Subcutaneous adipose tissue (tissue), 4 donors: ENCODE data around the gene ANKK1. TPM values are rescaled to one million over a fixed set of nuclear protein-coding genes. Genes with fewer than 3 reads are reported as not detected.

Experiments
- CTCF ChIP-seq: fragments of 450-650 bp; IDR thresholded peaks from one replicate; pipeline ENCODE4 v1.5.1; 2016; ENCODE audit warnings: low read depth, mild to moderate bottlenecking, control low read depth, antibody characterized with exemption, moderate library complexity
- total RNA-seq, 4 donors: library from RNA; depleted of rRNA; stranded (reverse); fragments of >200 nt; gene quantifications; one replicate each; pipeline ENCODE4 v1.1.0, GENCODE V29; 2016

ANKK1 gene
- total RNA-seq, 4 donors from 2014 or later = 0.57 to 0.66 TPM; not detected in 2

GRCh38 chr11:113369411-113369810 is 18.2 kb upstream of the ANKK1 start:
- no peak for TF ChIP-seq CTCF

DNA sequence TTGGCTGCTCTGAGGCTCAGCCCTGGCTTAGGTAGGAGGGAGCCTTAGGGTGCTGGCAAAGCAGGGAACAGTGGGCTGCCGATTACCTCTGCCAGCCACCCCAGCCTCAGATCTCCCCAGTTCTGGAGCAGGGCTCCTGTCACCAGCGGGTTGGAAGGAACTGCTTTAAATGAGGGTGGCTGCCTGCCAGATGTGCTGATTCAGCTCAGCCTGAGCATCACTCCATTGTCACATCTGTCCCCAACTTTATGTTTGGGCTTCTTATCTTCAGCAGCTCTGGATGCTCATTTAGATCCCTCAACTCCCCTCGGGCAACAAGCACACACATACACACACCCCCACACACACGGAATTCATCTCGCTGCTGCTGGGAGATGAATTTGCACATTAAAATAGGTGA is 16.9 kb upstream of the ANKK1 start:
- TF ChIP-seq CTCF = no peak

DNA sequence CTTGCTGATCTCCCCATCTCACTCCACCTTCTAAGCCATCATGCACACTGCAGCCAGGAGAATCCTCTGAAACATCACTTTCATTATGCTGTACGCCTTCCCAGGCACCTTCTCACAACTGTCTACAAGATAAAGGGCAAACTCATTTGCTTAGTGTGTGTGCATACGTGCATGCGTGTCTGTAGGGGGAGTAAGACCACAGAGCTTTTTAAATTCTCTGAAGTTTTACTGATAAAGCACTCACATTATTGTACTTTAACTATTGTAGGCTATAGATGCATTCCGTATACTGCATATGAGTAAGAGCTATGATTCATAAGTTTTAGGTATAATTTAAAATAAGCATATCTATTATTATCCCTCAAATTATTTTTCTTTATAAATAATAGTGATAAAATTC is 15.3 kb upstream of the ANKK1 start:
- no peak for TF ChIP-seq CTCF

- TF ChIP-seq CTCF = no peak
Observed at GRCh38 chr11:113373306-113373705, 14.3 kb upstream of the ANKK1 start.

DNA sequence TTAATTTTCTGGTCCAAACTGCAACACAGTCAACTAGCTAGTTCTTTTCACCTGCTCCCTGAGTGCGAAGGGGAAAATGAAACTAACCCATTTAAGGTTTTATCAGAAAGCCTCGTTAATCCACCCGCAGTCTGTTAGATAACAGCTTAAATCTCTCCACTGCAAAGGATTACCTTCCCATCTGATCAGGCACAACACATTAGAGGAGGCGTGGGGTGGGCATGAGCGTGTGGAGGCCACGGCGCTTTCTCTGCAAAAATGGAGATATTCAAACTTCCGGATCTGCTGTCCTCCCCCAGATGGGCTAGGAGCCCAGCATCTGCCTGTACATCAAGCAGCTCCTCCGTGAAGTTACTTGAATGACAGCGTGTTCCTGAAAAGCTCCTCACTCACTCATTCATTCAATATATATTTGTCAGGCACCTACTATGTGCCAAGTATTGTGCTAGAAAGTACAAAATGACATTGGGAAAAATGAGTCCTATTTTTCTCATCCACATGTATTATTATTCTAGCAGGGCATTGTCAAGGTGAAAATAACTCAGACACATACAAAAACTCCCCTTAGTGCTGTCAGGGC is 13.5 kb upstream of the ANKK1 start:
- no peak for TF ChIP-seq CTCF

DNA sequence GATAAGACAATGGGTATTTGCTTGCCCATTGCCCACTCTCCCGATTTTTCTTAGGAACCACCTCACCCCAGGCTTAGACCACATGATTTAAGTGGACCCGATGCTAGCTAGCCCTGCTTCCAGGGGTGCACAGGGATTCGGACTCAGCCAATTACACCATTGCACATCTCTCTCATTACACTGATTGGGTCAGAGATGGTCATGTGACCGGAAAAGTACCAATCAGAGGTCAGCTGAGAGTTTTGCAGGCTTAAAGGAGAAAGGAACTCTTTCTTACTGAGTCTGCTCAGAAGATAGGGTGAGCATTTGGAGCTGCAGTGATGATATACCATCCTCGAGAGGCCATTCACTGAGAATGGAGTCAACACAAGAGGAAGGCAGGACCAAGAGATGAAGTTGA is 12.2 kb upstream of the ANKK1 start:
- TF ChIP-seq CTCF = no peak

GRCh38 chr11:113376156-113376555 is 11.4 kb upstream of the ANKK1 start:
- TF ChIP-seq CTCF = no peak
